Uterus (tissue), 4 donors: Measurements from ENCODE around the gene MLLT10. TPM values are rescaled to one million over a fixed set of nuclear protein-coding genes. Genes with fewer than 3 reads are reported as not detected.

ENCODE experiments used
- DNase-seq, 2 donors: peaks; one replicate each; pipeline ENCODE4 v3.0.0-alpha.2; 2019 to 2020
- H3K27ac ChIP-seq, 2 donors: fragments of 200-600 bp; sonication (generic); 1 replicate in 1 of 2; 2 replicates in 1 of 2; pipeline ENCODE4 v1.5.1; 2016 to 2018
- H3K27me3 ChIP-seq, 2 donors: fragments of 200-600 bp; sonication (generic); one replicate each; pipeline ENCODE4 v1.5.1; 2018 to 2019; ENCODE audit warnings: control low read depth in 1 of 2
- H3K36me3 ChIP-seq, 2 donors: fragments of 200-600 bp; sonication (generic); one replicate each; pipeline ENCODE4 v1.5.1; 2019; ENCODE audit warnings: control low read depth in 1 of 2
- H3K4me1 ChIP-seq, 2 donors: fragments of 200-600 bp; sonication (generic); one replicate each; pipeline ENCODE4 v1.5.1; 2018 to 2019; ENCODE audit warnings: control low read depth in 1 of 2
- H3K4me3 ChIP-seq, 2 donors: fragments of 200-600 bp; sonication (generic); 1 replicate in 1 of 2; 2 replicates in 1 of 2; pipeline ENCODE4 v1.5.1; 2018 to 2019; ENCODE audit warnings: mild to moderate bottlenecking in 1 of 2
- H3K9me3 ChIP-seq, 2 donors: fragments of 200-600 bp; sonication (generic); one replicate each; pipeline ENCODE4 v1.5.1; 2019; ENCODE audit warnings: control low read depth in 1 of 2
- CTCF ChIP-seq, 4 experiments: fragments of 200-600 bp in 2 of 4; fragments of 450-650 bp in 2 of 4; sonication (generic) in 2 of 4; IDR thresholded peaks; one replicate each; pipeline ENCODE4 v1.5.1; 2016 to 2019; ENCODE audit warnings: antibody characterized with exemption in 4 of 4, mild to moderate bottlenecking in 2 of 4, moderate library complexity in 1 of 4
- POLR2A ChIP-seq, 2 donors: fragments of 450-650 bp; IDR thresholded peaks; one replicate each; pipeline ENCODE4 v1.6.1; 2016; ENCODE audit warnings: antibody characterized with exemption in 2 of 2, mild to moderate bottlenecking in 1 of 2, moderate library complexity in 1 of 2
- intact Hi-C: fragments of 100-400 bp; cut with DNase I; formaldehyde crosslinking; loops from one replicate; pipeline ENCODE4 v1.15.1; 2023; ENCODE audit warnings: low total_unique reads
- microRNA counts, 2 donors: library from miRNA; unstranded; fragments of <30 nt; microRNA quantifications; one replicate each; lab custom pipeline; 2016 to 2017
- microRNA-seq: library from miRNA; unstranded; fragments of <30 nt; microRNA quantifications from one replicate; pipeline ENCODE4, GENCODE V29; 2016; ENCODE audit warnings: borderline microRNAs expressed, borderline replicate concordance
- small RNA-seq: library from RNA; depleted of rRNA; stranded (forward); fragments of <200 nt; gene quantifications from one replicate; pipeline ENCODE3, GENCODE V24; 2016
- total RNA-seq, 4 donors: library from RNA; depleted of rRNA in 3 of 4; stranded (reverse); fragments of >200 nt in 3 of 4; gene quantifications; one replicate each; pipeline versions ENCODE4 v1.1.0 to v1.2.4, GENCODE V29; 2014 to 2023
- donor health status: DM: yes; HTN: yes; CAD: no.

MLLT10 gene
- total RNA-seq, 4 donors from 2014 or later: 34.1 to 71.2 (median 59.8) TPM

GRCh38 chr10:21764466-21765189 lies 230.6 kb downstream of the MLLT10 start:
- Histone ChIP-seq H3K36me3 (no peaks in the 10 kb centered on the region), H3K4me3 (no peak overlapping the region), H3K9me3 (no peaks in the 10 kb centered on the region), H3K27ac (no peak overlapping the region), H3K4me1 (no peaks in the 10 kb centered on the region), H3K27me3 (no peaks in the 10 kb centered on the region)
- TF ChIP-seq POLR2A (IDR thresholded peaks at IDR 0.05): no peak
- no peak for TF ChIP-seq CTCF (IDR thresholded peaks at IDR 0.05)
- DNase-seq: no peak
- intact Hi-C loops: no loop called here

- Histone ChIP-seq H3K27me3 (no peaks in the 10 kb centered on the region), H3K27ac (no peak overlapping the region), H3K4me3 (no peak overlapping the region), H3K4me1 (no peaks in the 10 kb centered on the region), H3K9me3 (no peaks in the 10 kb centered on the region), H3K36me3 (no peaks in the 10 kb centered on the region)
- intact Hi-C loops: no loop called here
- TF ChIP-seq CTCF (IDR thresholded peaks at IDR 0.05) (no peak), POLR2A (IDR thresholded peaks at IDR 0.05) (no peak)
- DNase-seq: no peak
Observed at GRCh38 chr10:21769041-21769440, 235.0 kb downstream of the MLLT10 start.

- no peaks in the 10 kb centered on the region for H3K4me1 ChIP-seq
- no peak overlapping the region for H3K27ac ChIP-seq
- H3K36me3 ChIP-seq: no peaks in the 10 kb centered on the region
- no peaks in the 10 kb centered on the region for H3K9me3 ChIP-seq
- no peak overlapping the region for H3K4me3 ChIP-seq
- intact Hi-C loops: no loop called here
- no peaks in the 10 kb centered on the region for H3K27me3 ChIP-seq
- no peak for DNase-seq
- TF ChIP-seq POLR2A (IDR thresholded peaks at IDR 0.05) (no peak), CTCF (IDR thresholded peaks at IDR 0.05) (no peak)
Observed at GRCh38 chr10:21771219-21771618, 237.2 kb downstream of the MLLT10 start.

GRCh38 chr10:21776883-21777282 lies 242.9 kb downstream of the MLLT10 start:
- Histone ChIP-seq H3K4me1 (no peaks in the 10 kb centered on the region), H3K9me3 (no peaks in the 10 kb centered on the region), H3K4me3 (no peak overlapping the region), H3K27ac (no peak overlapping the region), H3K27me3 (no peaks in the 10 kb centered on the region), H3K36me3 (no peaks in the 10 kb centered on the region)
- no peak for DNase-seq
- no peak for TF ChIP-seq CTCF (IDR thresholded peaks at IDR 0.05)
- intact Hi-C loops: no loop called here

GRCh38 chr10:21791276-21791675 lies 257.2 kb downstream of the MLLT10 start:
- TF ChIP-seq CTCF (IDR thresholded peaks at IDR 0.05) (no peak), POLR2A (IDR thresholded peaks at IDR 0.05) (no peak)

More at GRCh38 chr10:21791276-21791675, 257.2 kb downstream of the MLLT10 start:
- no peak for DNase-seq
- Histone ChIP-seq H3K36me3 (no peaks in the 10 kb centered on the region), H3K9me3 (no peaks in the 10 kb centered on the region), H3K4me3 (no peak overlapping the region), H3K27me3 (no peaks in the 10 kb centered on the region), H3K4me1 (no peaks in the 10 kb centered on the region), H3K27ac (no peak overlapping the region)
- intact Hi-C loops: no loop called here

MicroRNAs encoded within 50 kb of the gene (microRNA counts, 767-probe panel; counts per million panel counts)
- microRNA hsa-miR-1915-3p (lab: Ali Mortazavi, UCI): 0 to 2,400 counts per million in 2 donors

Small RNA genes lying within 50 kb of the gene (microRNA-seq; reads per million reads assigned to microRNA genes)
- not detected for gene MIR1915

Small RNA genes lying within 50 kb of the gene (small RNA-seq; reads per million reads assigned to genes)
- not detected for gene MIR1915
- not detected for gene RN7SKP219
- not detected for gene RNU6-1141P
- not detected for gene RNU6-306P

Other genes starting within 250 kb of the MLLT10 start
- 1 to 10 TPM in 2 of 4 donors, under 1 TPM in 1, not detected in 1; 0.26 to 4.9 (median 1.6) TPM for gene SKIDA1, start 8.6 kb upstream of the MLLT10 start, total RNA-seq